ENCODE measurements around the gene COL26A1. TPM values are rescaled to one million over a fixed set of nuclear protein-coding genes. Genes with fewer than 3 reads are reported as not detected.

The COL26A1 gene
- total and polyA plus RNA-seq, 7 experiments from 2014 or later: 0.24 TPM; not detected in 6

GRCh38 chr7:101605611-101606497, 243.2 kb downstream of the COL26A1 start:
- Mint-ChIP-seq H3K9me3 (no peaks in the 10 kb centered on the region), H3K27me3 (peaks cover 0 to 6% (median 0%) of the 10 kb centered on the region in 5 donors), H3K4me3 (no peak overlapping the region), H3K4me1 (peaks cover 0 to 4% (median 0%) of the 10 kb centered on the region in 7 donors), H3K27ac (no peak overlapping the region), H3K36me3 (no peaks in the 10 kb centered on the region)
- Histone ChIP-seq H3K27me3 (ENCODE audit: control insufficient read depth in 2 of 2, insufficient read depth in 2 of 2, low read length in 2 of 2) (no peaks in the 10 kb centered on the region), H3K4me3 (ENCODE audit: low read length) (no peak overlapping the region), H3K36me3 (ENCODE audit: control insufficient read depth in 2 of 3, insufficient read depth in 3 of 3, low read length in 3 of 3) (no peaks in the 10 kb centered on the region), H3K9me3 (ENCODE audit: control insufficient read depth in 2 of 3, low read length in 3 of 3) (no peaks in the 10 kb centered on the region), H3K27ac (ENCODE audit: low read depth, low read length) (no peak overlapping the region), H3K4me1 (ENCODE audit: control insufficient read depth in 2 of 2, insufficient read depth in 2 of 2, low read length in 2 of 2) (no peaks in the 10 kb centered on the region)
- DNase-seq (no peak), ATAC-seq (no peak)
- ChIA-PET CTCF (interaction anchor here (0.7 kb wide), 1 partner anchor 102 kb away, joined by 4 read pairs; no protein-coding TSS in a partner anchor), POLR2A (no interaction called here)
- intact Hi-C loops (cut with micrococcal nuclease): loop anchor here in 1 of 2 donors (10.0 kb wide), 1 partner anchor 209 kb away; the partner anchor contains the start of gene CUX1

- no peaks in the 10 kb centered on the region for H3K9me3 Mint-ChIP-seq
- H3K27ac Mint-ChIP-seq: no peak overlapping the region
- H3K36me3 Mint-ChIP-seq: no peaks in the 10 kb centered on the region
- no peaks in the 10 kb centered on the region for H3K27me3 ChIP-seq (ENCODE audit: control insufficient read depth in 2 of 2, insufficient read depth in 2 of 2, low read length in 2 of 2)
- H3K4me3 Mint-ChIP-seq: no peak overlapping the region
- POLR2A ChIA-PET: no interaction called here
- H3K4me3 ChIP-seq (ENCODE audit: low read length): no peak overlapping the region
- H3K36me3 ChIP-seq (ENCODE audit: control insufficient read depth in 2 of 3, insufficient read depth in 3 of 3, low read length in 3 of 3): no peaks in the 10 kb centered on the region
- H3K27ac ChIP-seq (ENCODE audit: low read depth, low read length): no peak overlapping the region
- peaks cover 0 to 4% (median 0%) of the 10 kb centered on the region in 7 donors for H3K4me1 Mint-ChIP-seq
- CTCF ChIA-PET: no interaction called here
- intact Hi-C loops (cut with micrococcal nuclease): loop anchor here in 1 of 2 donors (10.0 kb wide), 1 partner anchor 208 kb away; the partner anchor contains the start of gene CUX1
- no peak for DNase-seq
- H3K9me3 ChIP-seq (ENCODE audit: control insufficient read depth in 2 of 3, low read length in 3 of 3): no peaks in the 10 kb centered on the region
- no peak for ATAC-seq
- H3K27me3 Mint-ChIP-seq: peaks cover 0 to 6% (median 0%) of the 10 kb centered on the region in 5 donors
- no peaks in the 10 kb centered on the region for H3K4me1 ChIP-seq (ENCODE audit: control insufficient read depth in 2 of 2, insufficient read depth in 2 of 2, low read length in 2 of 2)
Measured at GRCh38 chr7:101606498-101606923, 243.8 kb downstream of the COL26A1 start.

Other genes starting within 250 kb of the COL26A1 start
- under 1 TPM in 3 of 5 experiments, not detected in 2; 0.08 to 0.56 (median 0.36) TPM for gene SERPINE1, start 235.8 kb upstream of the COL26A1 start, total RNA-seq
- not detected for gene SERPINE1, start 235.8 kb upstream of the COL26A1 start, polyA plus RNA-seq
- gene AP1S1, start 208.4 kb upstream of the COL26A1 start, total RNA-seq: 10 to 100 TPM in 1 of 5 experiments, 1 to 10 TPM in 4; 6.2 to 39.4 (median 8.3) TPM
- gene AP1S1, start 208.4 kb upstream of the COL26A1 start, polyA plus RNA-seq: 1 to 10 TPM; 3.3 to 6.9 TPM
- gene VGF, start 197.3 kb upstream of the COL26A1 start, total RNA-seq: under 1 TPM in 1 of 5 experiments, not detected in 4; 0.19 TPM
- not detected for gene VGF, start 197.3 kb upstream of the COL26A1 start, polyA plus RNA-seq
- not detected for gene NAT16, start 182.6 kb upstream of the COL26A1 start, total RNA-seq
- gene NAT16, start 182.6 kb upstream of the COL26A1 start, polyA plus RNA-seq: not detected
- not detected for gene MOGAT3, start 161.8 kb upstream of the COL26A1 start, total RNA-seq
- not detected for gene MOGAT3, start 161.8 kb upstream of the COL26A1 start, polyA plus RNA-seq
- gene PLOD3, start 145.3 kb upstream of the COL26A1 start, total RNA-seq: 10 to 100 TPM; 18.5 to 88.4 (median 44.2) TPM
- gene PLOD3, start 145.3 kb upstream of the COL26A1 start, polyA plus RNA-seq: 10 to 100 TPM; 15.7 to 25.4 TPM
- 10 to 100 TPM; 32.1 to 72.1 (median 37.6) TPM for gene ZNHIT1, start 144.7 kb upstream of the COL26A1 start, total RNA-seq
- 10 to 100 TPM; 39.9 to 57.3 TPM for gene ZNHIT1, start 144.7 kb upstream of the COL26A1 start, polyA plus RNA-seq
- 10 to 100 TPM; 22.9 to 58.6 (median 27.4) TPM for gene CLDN15, start 125.1 kb upstream of the COL26A1 start, total RNA-seq
- gene CLDN15, start 125.1 kb upstream of the COL26A1 start, polyA plus RNA-seq: 1 to 10 TPM in 1 of 2 donors, under 1 TPM in 1; 0.51 to 3.3 TPM
- gene FIS1, start 117.8 kb upstream of the COL26A1 start, total RNA-seq: 100 to 1,000 TPM in 4 of 5 experiments, 10 to 100 TPM in 1; 79.8 to 121 (median 107) TPM
- 100 to 1,000 TPM; 234 to 253 TPM for gene FIS1, start 117.8 kb upstream of the COL26A1 start, polyA plus RNA-seq
- gene IFT22, start 41.1 kb upstream of the COL26A1 start, total RNA-seq: 1 to 10 TPM; 3.7 to 7.4 (median 4.8) TPM
- gene IFT22, start 41.1 kb upstream of the COL26A1 start, polyA plus RNA-seq: 10 to 100 TPM in 1 of 2 donors, 1 to 10 TPM in 1; 6.7 to 12.3 TPM

Data from naive thymus-derived CD4-positive, alpha-beta T cell (primary cell).